GM21360 (cell line): ENCODE data around the gene NOP9.

Experiments
- ATAC-seq: cut with Tn5 transposase; IDR thresholded peaks from one replicate; pipeline ENCODE4 v1.9.1; 2021; ENCODE audit warnings: mild to moderate bottlenecking, moderate library complexity; ENCODE audit not compliant: unreplicated experiment

The NOP9 gene

GRCh38 chr14:24262821-24263733 is 36.6 kb upstream of the NOP9 start, which contains the start of gene TGM1:
Gene TGM1 (minus strand): TSS chr14:24263177. CDS start chr14:24262352, 825 bp downstream.
- no peak for ATAC-seq

DNA sequence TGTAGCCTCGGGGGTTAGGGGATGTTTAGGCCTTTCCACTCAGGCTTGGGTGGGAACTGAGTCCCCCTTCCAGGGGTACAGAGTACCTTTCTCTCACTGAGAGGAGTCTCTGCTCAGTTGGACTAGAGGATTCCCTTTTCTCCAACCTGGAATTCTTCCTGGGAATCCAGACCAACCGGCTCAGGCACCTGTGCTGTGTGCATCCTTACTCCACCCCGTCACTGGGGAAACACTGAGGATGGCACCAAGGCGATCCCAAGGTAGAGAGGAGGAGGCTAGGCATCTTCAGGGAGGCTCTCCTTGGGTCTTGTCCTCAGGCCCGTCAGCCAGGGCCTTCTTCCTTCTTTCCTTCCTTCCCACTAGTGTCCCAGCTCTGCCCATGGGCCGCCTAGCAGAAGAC is 35.8 kb upstream of the NOP9 start:
- ATAC-seq: no peak

- no peak for ATAC-seq
These were observed 35.4 kb upstream of the NOP9 start for GRCh38 chr14:24264298-24264697.

GRCh38 chr14:24266344-24267244 is 33.1 kb upstream of the NOP9 start:
- no peak for ATAC-seq

- no peak for ATAC-seq
These were observed 32.1 kb upstream of the NOP9 start for GRCh38 chr14:24267516-24267915.

DNA sequence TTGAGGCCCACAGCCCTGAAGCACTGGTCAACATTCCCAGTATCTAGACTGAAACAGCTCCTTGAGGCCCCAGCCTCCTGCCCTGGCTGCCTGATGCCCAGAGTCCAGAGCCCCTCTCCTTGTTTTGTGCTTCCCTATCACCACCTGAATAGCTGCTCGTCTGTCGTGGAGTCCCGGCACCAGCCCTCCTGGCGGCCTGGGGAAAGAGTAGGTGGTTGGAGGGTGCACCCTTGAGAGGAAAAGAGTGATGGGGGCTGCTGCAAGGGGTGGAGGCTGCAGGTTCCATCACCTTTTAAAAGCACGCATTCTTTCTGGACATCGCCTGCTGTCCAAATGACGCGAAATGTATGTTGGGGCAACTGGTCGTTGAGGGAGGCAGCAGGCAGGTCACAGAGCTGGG is 31.4 kb upstream of the NOP9 start:
- ATAC-seq: no peak

GRCh38 chr14:24269368-24269767 is 30.3 kb upstream of the NOP9 start:
- no peak for ATAC-seq

DNA sequence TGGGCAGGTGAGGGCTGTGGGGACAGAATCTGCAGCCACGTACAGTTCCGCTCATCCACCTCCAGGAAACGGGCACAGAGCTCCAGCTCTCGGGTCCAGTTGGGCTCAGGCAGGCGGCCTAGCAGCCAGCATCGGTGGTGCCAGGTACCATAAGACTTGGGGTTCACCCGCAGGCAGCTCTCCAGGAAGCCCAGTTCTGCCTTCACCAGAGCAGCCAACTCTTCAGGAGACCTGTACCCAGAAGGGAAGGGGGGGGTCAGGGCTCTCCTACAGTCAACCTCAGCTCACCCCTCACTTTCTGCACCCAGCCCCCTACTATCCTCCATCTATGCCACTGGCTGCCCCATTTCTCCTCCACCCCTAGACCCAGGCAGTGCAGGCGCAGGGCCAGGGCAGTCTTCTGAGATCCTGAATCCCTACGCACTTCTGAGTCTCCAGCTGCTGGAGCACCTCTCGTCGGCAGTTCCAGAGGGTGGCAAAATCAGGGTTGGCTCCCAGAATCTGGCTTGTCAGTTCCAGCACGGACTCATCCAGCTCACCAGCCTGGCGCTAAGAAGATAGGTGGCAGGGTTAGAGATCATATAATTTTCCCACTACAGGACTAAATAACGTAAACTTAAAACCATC is 29.6 kb upstream of the NOP9 start:
- ATAC-seq: no peak

DNA sequence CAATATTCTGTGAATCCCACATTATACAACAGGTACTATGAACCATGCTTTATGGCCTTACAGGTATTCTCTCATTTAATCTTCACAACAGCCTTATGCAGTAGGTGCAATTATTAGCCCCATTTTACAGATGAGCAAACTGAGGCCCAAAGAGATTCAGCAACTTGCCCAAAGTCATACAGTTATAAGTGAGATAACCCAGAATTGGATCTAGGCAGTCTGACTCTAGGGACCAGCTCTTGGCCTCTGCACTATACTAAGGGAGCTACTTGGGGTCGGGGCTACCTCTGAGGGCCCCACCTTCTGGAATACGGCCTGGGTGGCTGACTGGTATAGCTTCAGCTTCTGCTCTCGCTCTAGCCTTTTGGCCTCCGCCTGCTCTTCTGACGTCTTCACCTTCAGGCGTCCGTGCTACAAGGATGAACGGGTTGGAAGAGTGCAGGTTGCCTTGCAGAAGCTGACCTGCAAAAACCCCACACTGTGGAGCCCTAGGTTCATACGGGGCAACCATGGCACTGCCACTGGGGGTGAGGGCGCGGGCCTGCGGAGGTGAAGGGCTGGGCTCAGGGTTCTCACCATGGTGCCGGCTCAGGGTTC is 29.0 kb upstream of the NOP9 start:
- no peak for ATAC-seq

DNA sequence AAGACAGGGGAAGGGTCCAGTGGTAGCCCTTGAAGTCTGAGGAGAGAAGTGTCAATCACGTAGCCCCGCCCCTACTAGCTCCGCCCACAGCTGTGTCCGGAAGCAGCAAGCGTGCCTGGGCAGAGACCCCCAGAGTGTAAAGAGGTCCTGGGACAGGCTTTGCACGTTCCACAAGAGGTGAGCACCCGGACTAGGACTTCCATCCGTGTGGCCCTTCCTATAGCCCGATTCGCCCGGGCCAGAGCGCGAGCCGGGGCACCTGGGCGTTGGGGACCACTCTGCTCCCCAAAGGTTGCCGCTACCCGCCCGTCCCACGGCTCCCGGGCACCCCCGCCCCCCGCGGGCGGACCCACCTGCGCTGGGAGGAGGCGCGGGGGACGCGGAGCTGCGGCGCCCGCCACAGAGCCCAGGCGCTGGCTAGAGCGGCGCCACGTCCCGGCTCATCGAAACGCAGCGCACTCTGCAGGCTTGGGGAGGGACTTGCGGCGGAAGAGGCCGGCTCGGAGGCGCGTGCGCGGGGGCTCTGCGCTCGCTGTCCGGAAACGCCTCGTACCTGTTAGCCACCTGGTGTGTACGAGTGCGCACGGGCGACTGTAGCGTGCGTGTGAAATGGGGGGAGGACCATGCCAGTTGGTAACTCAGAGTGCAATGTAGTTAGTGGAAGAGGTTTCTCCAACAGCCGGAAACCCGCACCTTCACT is 28.4 kb upstream of the NOP9 start, which contains the start of gene RABGGTA:
Gene RABGGTA, minus strand, starts transcription at position 464 of the 700 bp plus-strand sequence. CDS start 482 bp downstream, outside the sequence.
- peak; percentile 78 for ATAC-seq

- no peak for ATAC-seq
These were observed 27.8 kb upstream of the NOP9 start for GRCh38 chr14:24271834-24272263.

- ATAC-seq: no peak
These were observed 27.2 kb upstream of the NOP9 start for GRCh38 chr14:24272467-24272866.

GRCh38 chr14:24273422-24273998 is 26.1 kb upstream of the NOP9 start:
- no peak for ATAC-seq

DNA sequence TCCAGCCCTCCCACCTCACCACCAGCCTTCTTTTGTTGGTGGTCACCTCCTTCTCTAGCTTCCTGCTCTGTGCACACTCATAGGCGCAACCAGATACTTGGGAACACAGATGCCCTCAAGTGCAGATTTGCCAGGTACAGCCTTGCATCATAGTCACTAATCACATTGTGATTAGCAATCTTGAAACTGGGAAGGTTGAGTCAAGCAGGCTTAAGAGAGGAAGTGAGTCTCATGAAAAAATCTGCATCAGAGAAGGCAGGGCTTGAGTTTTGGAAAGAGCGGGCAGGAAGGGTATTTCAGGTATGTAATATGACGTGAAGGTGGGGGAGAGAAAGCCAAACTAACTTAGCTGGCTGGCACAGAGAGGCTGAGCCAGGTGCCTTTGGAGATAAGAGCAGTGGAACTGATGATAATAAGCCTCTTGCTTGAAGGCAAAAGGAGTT is 25.5 kb upstream of the NOP9 start:
- peak; percentile 44 for ATAC-seq

GRCh38 chr14:24277071-24277470 is 22.6 kb upstream of the NOP9 start:
- ATAC-seq: no peak

GRCh38 chr14:24277606-24278321 is 21.9 kb upstream of the NOP9 start:
- no peak for ATAC-seq

DNA sequence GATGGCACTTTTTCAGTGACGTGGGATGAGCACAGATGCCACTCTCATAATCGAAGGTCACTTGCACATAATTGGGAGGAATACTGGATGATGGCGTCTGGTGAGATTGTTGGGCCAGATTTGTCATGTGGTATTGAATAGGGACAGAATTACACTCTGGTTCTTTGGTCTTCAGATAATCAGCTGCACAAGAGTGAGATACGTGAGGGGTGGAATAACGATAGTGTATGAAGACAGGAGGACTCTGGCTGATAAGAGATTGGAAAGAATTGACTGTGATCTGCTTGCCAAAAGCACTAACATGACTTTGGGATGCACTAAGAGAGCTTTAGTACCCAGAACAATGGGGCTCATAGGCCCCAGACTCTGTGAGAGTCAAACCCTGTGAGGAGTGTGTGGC is 21.2 kb upstream of the NOP9 start:
- no peak for ATAC-seq

DNA sequence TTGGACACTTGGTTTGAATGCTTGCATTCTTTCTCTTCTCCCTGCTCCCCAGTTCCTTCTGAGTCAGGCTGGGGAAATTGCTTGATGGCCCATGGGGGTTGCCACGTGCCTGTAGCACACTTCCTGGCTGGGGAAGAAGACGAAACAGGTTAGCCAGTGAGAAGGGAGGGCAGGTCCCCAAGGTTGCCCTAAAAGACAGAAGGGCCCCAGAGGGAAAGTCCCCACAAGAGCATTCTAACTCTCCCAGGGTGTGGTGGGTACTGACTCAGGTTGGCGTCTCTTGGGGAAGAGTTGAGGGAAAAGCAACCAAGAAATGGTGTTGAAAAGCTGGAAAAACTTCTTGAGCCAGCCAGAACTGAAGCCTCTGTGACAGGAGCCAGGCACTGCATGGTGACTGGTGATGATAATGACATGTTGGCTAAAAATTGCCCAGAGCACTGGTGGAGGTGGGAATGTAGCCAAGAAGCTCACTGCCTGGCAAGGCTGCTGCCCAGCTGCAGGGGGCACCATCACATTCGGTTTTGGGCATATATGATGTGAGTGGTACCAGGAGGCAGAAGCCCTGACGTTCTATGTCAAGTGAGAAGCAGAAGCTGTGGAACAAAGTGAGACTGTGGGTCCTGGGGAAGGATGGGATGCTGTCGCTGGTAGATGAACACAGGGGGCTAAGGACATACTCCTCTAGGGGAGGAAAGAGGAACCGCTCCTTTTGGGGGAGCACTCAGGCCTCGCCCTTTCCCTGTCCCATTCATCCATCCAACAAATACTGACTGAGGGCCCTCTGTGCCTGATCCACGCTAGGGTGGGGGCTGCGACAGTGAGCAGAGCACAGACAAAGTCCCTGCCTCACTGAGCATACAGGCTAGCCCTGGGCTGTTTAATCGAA is 20.1 kb upstream of the NOP9 start:
- ATAC-seq: peak; percentile 55
